Inflammatory macrophage treated with lipopolysaccharide for 1 hour (primary cell): ENCODE results near the gene SDE2.
"Not testable (repeated sequence)": the region's sequence is repeated elsewhere in the genome, so short reads cannot be mapped to it uniquely, and the experiment has no call there.

ENCODE experiments used
- DNase-seq, 2 donors: peaks; one replicate each; pipeline ENCODE4 v3.0.0-alpha.2; 2020 to 2022

Gene SDE2

DNA sequence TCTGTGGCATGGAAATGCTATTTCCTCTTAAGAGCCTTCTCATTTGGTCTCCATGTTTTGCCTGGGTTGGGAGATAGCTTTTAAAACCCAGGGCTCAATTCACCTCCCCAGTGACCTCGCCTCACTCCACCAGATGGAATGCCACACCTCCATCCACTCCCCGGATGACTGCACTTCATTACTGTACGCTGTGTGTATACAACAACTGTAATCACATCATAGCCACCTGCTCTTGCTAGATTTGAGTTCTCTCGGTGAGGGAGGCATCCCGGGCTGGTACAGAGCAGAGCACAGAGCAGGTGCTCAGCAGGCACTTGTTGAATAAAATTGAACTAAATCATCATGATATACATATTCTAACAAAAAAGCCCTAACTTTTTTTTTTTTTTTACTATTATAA lies 26.0 kb downstream of the SDE2 start:
- no peak for DNase-seq

- no peak for DNase-seq
These were observed 26.6 kb downstream of the SDE2 start for GRCh38 chr1:225972344-225973152.

- not testable (repeated sequence) for DNase-seq
These were observed 28.5 kb downstream of the SDE2 start for GRCh38 chr1:225970592-225971157.

DNA sequence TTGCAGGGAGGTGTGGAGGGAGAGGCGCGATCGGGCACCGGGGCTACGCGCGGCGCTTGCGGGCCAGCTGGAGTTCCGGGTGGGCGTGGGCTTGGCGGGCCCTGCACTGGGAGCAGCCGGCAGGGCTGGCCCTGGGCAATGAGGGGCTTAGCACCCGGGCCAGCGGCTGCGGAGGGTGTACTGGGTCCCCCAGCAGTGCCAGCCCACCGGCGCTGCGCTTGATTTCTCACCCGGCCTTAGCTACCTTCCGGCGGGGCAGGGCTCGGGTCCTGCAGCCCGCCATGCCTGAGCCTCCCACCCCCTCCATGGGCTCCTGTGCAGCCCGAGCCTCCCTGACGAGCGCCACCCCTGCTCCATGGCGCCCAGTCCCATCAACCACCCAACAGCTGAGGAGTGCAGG lies 29.4 kb downstream of the SDE2 start:
- not testable (repeated sequence) for DNase-seq

DNA sequence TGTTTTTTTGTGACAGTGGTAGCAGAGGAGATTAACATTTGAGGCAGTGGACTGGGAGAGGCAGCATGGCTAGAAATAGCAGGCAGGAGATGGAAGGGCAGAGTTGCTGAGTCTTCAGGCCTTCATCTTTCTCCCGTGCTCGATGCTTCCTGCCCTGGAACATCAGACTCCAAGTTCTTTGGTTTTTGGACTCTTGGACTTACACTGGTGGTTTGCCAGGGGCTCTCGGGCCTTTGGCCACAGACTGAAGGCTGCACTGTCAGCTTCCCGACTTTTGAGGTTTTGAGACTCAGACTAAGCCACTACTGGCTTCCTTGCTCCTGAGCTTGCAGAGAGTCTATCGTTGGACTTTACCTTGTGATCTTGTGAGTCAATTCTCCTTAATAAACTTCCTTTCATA lies 33.9 kb downstream of the SDE2 start:
- DNase-seq = no peak

GRCh38 chr1:225963735-225964530 lies 35.2 kb downstream of the SDE2 start:
- no peak for DNase-seq

DNA sequence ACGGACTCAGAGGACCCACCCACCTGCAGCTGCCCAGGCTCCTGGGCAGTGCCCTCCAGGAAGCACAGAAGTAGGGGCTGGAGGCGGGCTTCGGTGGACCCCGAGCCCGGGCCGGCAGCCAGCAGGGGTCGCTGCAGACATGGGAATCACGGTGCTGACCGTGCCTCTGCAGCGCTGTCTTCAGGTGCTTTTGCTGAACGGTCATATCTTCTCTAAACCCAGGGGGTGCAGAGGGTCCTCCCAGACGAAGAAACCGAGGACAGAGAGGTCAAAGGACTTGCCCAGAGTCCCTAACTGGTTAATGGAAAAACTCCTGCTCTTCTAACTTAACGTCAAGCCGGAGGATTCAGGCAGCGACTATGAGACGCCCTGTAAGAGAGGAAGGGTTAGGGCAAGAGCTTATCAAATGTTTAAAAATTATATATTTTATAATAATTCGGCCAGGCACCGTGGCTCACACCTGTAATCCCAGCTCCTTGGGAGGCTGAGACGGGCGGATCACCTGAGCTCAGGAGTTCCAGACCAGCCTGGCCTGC lies 36.6 kb downstream of the SDE2 start:
- DNase-seq = peak in 1 of 2 donors; percentile 57

DNA sequence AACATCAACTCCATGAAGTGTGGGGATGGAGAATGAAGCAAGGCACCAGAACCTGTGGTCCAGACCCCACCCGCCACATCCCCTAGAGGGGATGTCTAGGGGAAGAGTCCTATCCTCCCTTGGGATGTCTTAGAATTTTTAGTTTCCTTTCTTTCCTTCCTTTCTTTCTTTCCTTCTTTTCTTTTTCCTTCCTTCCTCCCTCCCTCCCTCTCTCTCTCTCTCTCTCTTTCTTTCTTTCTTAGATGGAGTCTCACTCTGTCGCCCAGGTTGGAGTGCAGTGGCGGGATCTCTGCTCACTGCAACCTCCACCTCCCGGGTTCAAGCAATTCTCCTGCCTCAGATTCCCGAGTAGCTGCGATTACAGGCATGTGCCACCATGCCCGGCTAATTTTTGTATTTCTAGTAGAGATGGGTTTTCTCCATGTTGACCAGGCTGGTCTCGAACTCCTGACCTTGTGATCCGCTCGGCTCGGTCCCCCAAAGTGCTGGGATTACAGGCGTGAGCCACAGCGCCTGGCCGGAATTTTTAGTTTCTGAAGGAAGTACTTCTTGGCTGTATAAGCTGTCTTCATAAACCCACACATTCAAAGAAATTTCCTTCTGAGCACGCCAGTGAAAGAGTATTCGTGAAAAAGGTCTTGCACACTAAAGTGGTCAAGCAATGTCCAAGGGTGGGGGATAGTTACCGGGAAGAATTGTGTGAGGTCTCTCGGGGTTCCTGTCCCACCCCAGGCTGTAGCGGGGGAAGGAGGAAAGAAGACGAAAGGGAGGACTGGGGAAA lies 37.3 kb downstream of the SDE2 start:
- no peak for DNase-seq

DNA sequence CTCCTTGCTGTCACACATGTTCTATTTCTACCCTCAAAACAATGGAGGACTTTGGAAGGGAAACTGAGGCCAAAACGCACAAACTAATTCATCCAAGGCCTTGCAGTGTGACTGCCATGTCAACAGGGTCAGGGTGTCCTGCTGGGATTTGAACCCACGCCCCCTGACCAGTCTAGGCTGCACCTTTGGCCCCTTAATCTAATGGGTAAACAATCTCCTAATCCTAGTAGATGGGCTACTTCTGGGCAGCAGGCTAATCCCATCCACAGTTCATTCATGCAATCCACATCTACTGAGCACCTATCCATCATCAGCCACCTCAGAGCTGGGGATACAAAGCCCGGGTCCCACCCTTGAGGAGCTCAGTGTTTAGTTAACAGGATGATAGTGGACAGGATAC lies 41.1 kb downstream of the SDE2 start:
- DNase-seq = no peak

- DNase-seq = no peak
These were observed 44.4 kb downstream of the SDE2 start for GRCh38 chr1:225954753-225955152.

DNA sequence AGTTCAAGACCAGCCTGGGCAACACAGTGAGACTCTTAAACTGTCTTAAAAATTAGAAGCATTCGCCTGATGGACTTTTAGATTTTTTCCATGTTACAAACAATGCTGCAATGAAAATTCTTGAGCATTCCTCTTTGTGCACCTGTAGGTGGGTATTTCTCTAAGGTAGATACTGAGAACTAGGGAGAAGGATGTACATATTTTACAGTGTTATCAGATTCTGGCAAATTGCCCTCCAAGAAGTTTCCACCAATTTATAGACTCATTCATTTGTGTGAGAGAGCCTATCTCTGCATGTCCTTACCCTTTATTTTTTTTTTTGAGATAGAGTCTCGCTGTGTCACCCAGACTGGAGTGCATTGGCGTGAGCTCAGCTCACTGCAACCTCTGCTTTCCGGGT lies 45.8 kb downstream of the SDE2 start:
- no peak for DNase-seq

- peak; percentile 12 to 16 for DNase-seq
These were observed 48.1 kb downstream of the SDE2 start for GRCh38 chr1:225950905-225951497.

GRCh38 chr1:225949041-225949440 lies 50.1 kb downstream of the SDE2 start:
- DNase-seq = no peak

DNA sequence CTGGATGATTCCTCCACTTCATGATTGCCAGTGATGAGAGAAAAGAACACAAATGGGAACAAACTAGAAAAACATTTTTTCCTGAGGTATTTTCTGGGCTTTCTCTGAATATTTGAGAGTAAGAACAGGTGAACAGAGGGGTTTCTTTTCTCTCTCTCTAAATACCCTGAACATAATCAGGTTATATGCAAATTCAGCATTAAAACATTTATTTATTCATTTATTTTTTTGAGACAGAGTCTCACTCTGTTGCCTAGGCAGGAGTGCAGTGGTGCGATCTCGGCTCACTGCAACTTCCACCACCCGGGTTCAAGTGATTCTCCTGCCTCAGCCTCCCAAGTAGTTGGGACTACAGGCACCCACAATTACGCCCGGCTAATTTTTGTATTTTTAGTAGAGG lies 52.3 kb downstream of the SDE2 start:
- no peak for DNase-seq

DNA sequence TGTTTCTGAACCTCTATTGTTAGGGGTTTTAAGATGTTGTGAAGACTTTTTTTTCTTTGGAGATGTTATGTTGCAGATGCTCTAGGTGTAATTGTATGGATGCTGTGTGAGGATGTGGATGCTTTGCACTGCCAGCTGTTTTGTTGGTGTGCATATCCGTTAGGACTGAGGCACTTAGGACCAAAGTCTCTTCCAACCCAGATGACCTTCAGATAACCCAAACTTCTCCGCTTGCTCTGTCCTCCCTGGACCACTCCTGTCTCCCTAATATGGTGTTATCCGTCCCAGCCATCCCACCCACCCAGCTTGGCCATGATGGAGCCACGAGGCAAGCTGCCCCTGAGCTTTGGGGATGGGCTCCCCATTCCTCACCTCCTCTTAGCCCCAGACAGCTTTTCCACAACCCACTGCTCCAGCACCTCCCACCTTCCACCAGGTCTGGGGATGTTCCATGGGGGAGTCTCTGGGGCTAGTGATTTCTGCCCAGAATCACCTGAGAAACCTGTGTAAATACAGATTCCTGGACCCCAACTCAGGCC lies 53.0 kb downstream of the SDE2 start:
- no peak for DNase-seq

- no peak for DNase-seq
These were observed 53.6 kb downstream of the SDE2 start for GRCh38 chr1:225945564-225945963.

DNA sequence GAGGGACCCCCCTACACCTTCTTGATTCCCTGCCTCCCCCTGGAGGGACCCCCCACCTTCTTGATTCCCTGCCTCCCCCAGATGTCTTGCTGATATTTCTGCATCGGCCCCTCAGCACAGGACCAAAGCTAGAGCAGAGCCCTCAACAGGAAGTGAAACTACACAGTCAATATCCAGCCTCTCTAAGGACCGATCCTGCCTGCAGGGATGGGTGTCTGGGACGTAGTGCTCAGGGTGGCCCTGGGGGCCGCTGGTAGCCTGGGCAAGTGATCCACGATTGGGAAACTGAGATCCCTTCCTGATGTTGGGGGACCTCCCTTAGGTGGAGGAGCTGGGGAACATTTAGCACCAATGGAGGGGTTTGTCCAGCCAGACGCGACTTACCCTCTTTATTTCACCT lies 54.2 kb downstream of the SDE2 start:
- peak; percentile 35 to 44 for DNase-seq

- no peak for DNase-seq
These were observed 54.8 kb downstream of the SDE2 start for GRCh38 chr1:225944387-225944786.

DNA sequence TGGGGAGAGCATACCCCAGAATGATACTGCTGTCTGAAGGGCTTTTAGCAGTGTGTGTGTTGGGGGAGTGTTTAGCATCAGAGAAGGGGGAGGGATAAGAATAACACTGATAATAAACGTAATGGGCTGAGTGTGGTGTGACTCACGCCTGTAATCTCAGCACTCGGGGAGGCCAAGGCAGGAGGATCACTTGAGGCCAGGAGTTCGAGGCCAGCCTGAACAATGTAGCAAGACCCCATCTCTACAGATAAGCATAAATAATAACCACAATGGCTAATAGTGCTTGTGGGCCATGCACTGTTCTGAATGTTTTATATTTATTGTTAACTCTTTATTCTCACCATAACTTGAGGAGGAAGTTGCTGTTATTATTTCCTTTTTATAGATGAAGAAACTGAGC lies 55.6 kb downstream of the SDE2 start:
- DNase-seq = no peak

DNA sequence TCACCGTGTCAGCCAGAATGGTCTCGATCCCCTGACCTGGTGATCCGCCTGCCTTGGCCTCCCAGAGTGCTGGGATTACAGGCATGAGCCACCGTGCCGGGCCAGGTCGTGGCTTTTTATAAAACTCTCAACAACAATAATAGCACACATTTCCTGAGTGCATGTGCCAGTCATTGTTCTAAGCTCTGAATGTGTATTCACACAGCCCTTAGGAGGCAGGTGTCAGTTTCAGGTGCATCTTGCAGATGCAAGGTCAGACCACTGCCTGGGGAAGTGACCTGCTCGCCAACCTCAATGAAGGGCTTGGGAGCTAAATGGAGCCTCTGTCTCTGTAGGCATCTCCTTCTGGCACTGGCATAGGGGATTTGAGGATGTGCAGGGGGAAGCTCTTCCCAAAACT lies 56.6 kb downstream of the SDE2 start:
- no peak for DNase-seq

- no peak for DNase-seq
These were observed 57.3 kb downstream of the SDE2 start for GRCh38 chr1:225941942-225942222.

GRCh38 chr1:225941187-225941941 lies 57.8 kb downstream of the SDE2 start, which contains the start of gene LEFTY2:
Gene LEFTY2 (minus strand): TSS chr1:225941220. CDS start chr1:225941140, 80 bp downstream.
- DNase-seq = no peak
